Hepatocyte (in vitro differentiated cells): Measurements from ENCODE around the gene MAPK8. TPM values are rescaled to one million over a fixed set of nuclear protein-coding genes. Genes with fewer than 3 reads are reported as not detected.

Experiments used
- DNase-seq: peaks from one replicate; pipeline ENCODE4 v3.0.0-alpha.2; 2016; ENCODE audit warnings: low spot score
- H2AFZ ChIP-seq: fragments of 200-600 bp; sonication (generic); 2 replicates; pipeline ENCODE4 v1.6.0; 2016; ENCODE audit warnings: antibody characterized with exemption, mild to moderate bottlenecking
- H3K27ac ChIP-seq: fragments of 200-600 bp; sonication (generic); 2 replicates; pipeline ENCODE4 v1.5.1; 2016; ENCODE audit warnings: mild to moderate bottlenecking
- H3K27me3 ChIP-seq: fragments of 200-600 bp; sonication (generic); 2 replicates; pipeline ENCODE4 v1.6.1; 2016
- H3K36me3 ChIP-seq: fragments of 200-600 bp; sonication (generic); replicated peaks from 2 replicates; pipeline ENCODE4 v1.5.1; 2016; ENCODE audit warnings: low read depth; ENCODE audit not compliant: insufficient read depth
- H3K4me1 ChIP-seq: fragments of 200-600 bp; sonication (generic); 2 replicates; pipeline ENCODE4 v1.5.1; 2016; ENCODE audit warnings: mild to moderate bottlenecking, moderate library complexity; ENCODE audit not compliant: insufficient read depth
- H3K4me2 ChIP-seq: fragments of 200-600 bp; sonication (generic); 2 replicates; pipeline ENCODE4 v1.6.0; 2016
- H3K4me3 ChIP-seq: fragments of 200-600 bp; sonication (generic); 2 replicates; pipeline ENCODE4 v1.5.1; 2016; ENCODE audit warnings: mild to moderate bottlenecking
- H3K79me2 ChIP-seq: fragments of 200-600 bp; sonication (generic); 2 replicates; pipeline ENCODE4 v1.6.0; 2017; ENCODE audit warnings: mild to moderate bottlenecking
- H3K9me2 ChIP-seq: fragments of 200-600 bp; sonication (generic); replicated peaks from 2 replicates; pipeline ENCODE4 v1.6.0; 2017; ENCODE audit warnings: mild to moderate bottlenecking; ENCODE audit not compliant: insufficient read depth
- H3K9me3 ChIP-seq: fragments of 200-600 bp; sonication (generic); 2 replicates; pipeline ENCODE4 v1.5.1; 2016; ENCODE audit warnings: low read depth, mild to moderate bottlenecking
- H4K20me1 ChIP-seq: fragments of 200-600 bp; sonication (generic); 2 replicates; pipeline ENCODE4 v1.6.0; 2016; ENCODE audit warnings: mild to moderate bottlenecking; ENCODE audit not compliant: insufficient read depth, poor library complexity, severe bottlenecking
- EZH2 ChIP-seq: fragments of 200-600 bp; sonication (generic); IDR thresholded peaks from 2 replicates; pipeline ENCODE4 v1.6.1; 2016; ENCODE audit warnings: antibody characterized with exemption, mild to moderate bottlenecking, borderline replicate concordance
- EZH2phosphoT487 ChIP-seq: fragments of 200-600 bp; sonication (generic); IDR thresholded peaks from one replicate; pipeline ENCODE4 v1.6.1; 2018; ENCODE audit warnings: antibody characterized with exemption, mild to moderate bottlenecking, low read depth, moderate library complexity; ENCODE audit not compliant: unreplicated experiment, severe bottlenecking
- WGBS: methylation state at CpG from one replicate; pipeline ENCODE4 v1.1.6; 2016; ENCODE audit warnings: low lambda C conversion rate; ENCODE audit errors: missing lambda C conversion rate; 5-methylcytosine and 5-hydroxymethylcytosine counted together
- polyA plus RNA-seq: library from polyadenylated mRNA; unstranded; fragments of >200 nt; fragmentation: Nextera tagmentation; extraction: Ambion mirVana; gene quantifications from 2 replicates; pipeline ENCODE4 v1.2.1, GENCODE V29; 2016
- total RNA-seq: library from RNA; depleted of rRNA; stranded (reverse); fragments of >200 nt; gene quantifications from 2 replicates; pipeline ENCODE4 v1.2.3, GENCODE V29; 2014
- TF ChIP-seq, protein P1 (sequence below): fragments of 200-600 bp; sonication (generic); IDR thresholded peaks from 2 replicates; pipeline ENCODE4 v1.5.1; 2016; ENCODE audit warnings: antibody characterized with exemption, mild to moderate bottlenecking; ENCODE audit not compliant: poor library complexity

MAPK8 gene
- total and polyA plus RNA-seq, 2 experiments from 2014 or later = 20.9 to 73.2 TPM

DNA sequence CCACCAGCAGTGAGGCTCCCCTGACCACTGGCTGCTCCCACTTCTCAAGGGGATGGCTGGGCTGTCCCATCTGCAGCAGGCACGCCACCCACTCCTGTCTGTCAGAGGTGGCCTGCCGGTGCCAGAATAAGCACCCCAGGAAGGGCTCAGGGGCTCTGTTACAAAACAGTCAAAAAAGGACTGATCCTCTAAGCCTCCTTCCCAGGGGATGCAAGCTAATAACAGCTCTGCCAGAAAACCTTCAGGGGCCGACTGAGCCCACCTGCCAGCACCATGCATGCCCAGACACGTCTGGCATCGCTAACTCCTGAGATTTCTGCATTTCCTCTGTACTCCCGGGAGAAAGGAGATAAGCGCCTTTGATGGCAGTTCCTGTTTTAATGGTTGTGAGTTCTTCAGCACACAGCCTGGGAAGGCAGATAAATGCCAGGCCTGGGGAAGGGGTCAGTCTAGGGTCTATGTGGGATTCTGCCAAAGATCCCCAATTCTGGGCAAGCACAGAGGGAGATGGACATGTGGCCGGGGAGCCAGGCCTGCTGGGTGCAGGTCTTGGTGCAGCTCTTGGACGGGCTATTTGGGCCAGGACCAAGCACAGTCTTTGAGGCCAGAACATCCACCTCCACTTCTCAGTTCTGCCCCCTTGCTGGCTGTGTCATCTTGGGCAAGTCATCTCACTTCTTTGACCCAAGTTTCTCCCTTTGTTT, 170.0 kb downstream of the MAPK8 start:
- no peak overlapping the region for H3K4me3 ChIP-seq
- no peaks in the 10 kb centered on the region for H3K9me2 ChIP-seq
- H4K20me1 ChIP-seq = no peaks in the 10 kb centered on the region
- peaks cover 4% of the 10 kb centered on the region for H3K4me1 ChIP-seq
- H3K27me3 ChIP-seq = no peaks in the 10 kb centered on the region
- H2AFZ ChIP-seq = no peak overlapping the region
- 47% methylated on average over 9 of the region's 9 CpGs for WGBS
- no peak overlapping the region for H3K27ac ChIP-seq
- no peak for DNase-seq
- no peak for TF ChIP-seq EZH2phosphoT487
- no peaks in the 10 kb centered on the region for H3K36me3 ChIP-seq
- no peak overlapping the region for H3K4me2 ChIP-seq
- H3K9me3 ChIP-seq = no peaks in the 10 kb centered on the region
- H3K79me2 ChIP-seq = no peaks in the 10 kb centered on the region

DNA sequence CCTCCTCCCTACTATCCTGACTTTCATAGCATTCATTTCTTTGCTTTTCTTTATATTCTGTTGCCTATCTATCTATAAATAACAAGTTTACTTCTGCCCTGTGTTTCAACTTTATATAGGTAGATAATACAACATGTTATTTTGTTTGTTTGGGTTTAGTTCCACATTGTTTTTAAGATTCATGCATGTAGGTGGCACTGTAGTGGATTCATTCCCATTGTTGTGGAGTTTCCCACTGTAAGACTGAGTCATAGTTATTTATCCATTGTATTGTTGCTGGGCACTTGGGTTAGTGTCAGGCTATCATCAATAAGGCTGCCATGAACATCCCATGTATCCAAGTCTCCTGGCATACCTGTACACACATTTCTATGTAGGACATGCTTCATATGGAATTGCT, 170.7 kb downstream of the MAPK8 start:
- Histone ChIP-seq H3K36me3 (no peaks in the 10 kb centered on the region), H3K27me3 (no peaks in the 10 kb centered on the region), H3K9me2 (no peaks in the 10 kb centered on the region), H3K27ac (no peak overlapping the region), H3K4me2 (no peak overlapping the region), H3K9me3 (no peaks in the 10 kb centered on the region), H3K79me2 (no peaks in the 10 kb centered on the region), H4K20me1 (no peaks in the 10 kb centered on the region), H3K4me1 (peaks cover 4% of the 10 kb centered on the region), H2AFZ (no peak overlapping the region), H3K4me3 (no peak overlapping the region)
- TF ChIP-seq, protein P1, sequence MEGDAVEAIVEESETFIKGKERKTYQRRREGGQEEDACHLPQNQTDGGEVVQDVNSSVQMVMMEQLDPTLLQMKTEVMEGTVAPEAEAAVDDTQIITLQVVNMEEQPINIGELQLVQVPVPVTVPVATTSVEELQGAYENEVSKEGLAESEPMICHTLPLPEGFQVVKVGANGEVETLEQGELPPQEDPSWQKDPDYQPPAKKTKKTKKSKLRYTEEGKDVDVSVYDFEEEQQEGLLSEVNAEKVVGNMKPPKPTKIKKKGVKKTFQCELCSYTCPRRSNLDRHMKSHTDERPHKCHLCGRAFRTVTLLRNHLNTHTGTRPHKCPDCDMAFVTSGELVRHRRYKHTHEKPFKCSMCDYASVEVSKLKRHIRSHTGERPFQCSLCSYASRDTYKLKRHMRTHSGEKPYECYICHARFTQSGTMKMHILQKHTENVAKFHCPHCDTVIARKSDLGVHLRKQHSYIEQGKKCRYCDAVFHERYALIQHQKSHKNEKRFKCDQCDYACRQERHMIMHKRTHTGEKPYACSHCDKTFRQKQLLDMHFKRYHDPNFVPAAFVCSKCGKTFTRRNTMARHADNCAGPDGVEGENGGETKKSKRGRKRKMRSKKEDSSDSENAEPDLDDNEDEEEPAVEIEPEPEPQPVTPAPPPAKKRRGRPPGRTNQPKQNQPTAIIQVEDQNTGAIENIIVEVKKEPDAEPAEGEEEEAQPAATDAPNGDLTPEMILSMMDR = no peak
- TF ChIP-seq EZH2 = no peak
- no peak for TF ChIP-seq EZH2phosphoT487
- DNase-seq = no peak

DNA sequence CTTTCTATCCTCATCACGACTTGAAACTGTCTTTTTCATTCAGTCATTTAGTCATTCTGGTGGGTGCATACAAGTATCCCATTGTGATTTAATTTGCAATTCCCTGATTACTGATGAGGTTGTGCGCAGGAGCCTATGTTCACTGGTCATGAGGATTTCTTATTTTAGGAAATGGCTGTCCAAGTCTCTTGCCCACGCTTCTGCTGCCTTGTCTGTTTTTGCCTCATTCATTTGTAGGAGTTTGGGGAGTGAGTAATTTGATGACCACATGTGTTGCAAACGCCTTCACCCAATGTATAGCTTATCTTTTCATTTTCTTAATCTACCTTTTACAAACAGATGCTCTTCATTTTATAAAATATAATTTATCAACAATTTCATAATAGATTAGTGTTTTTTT, 171.1 kb downstream of the MAPK8 start:
- H3K9me3 ChIP-seq = no peaks in the 10 kb centered on the region
- TF ChIP-seq, protein P1 = no peak
- no peak for TF ChIP-seq EZH2
- H3K27ac ChIP-seq = no peak overlapping the region
- H3K9me2 ChIP-seq = no peaks in the 10 kb centered on the region
- no peaks in the 10 kb centered on the region for H4K20me1 ChIP-seq
- no peaks in the 10 kb centered on the region for H3K36me3 ChIP-seq
- no peaks in the 10 kb centered on the region for H3K27me3 ChIP-seq
- no peaks in the 10 kb centered on the region for H3K79me2 ChIP-seq
- no peak overlapping the region for H2AFZ ChIP-seq
- H3K4me2 ChIP-seq = no peak overlapping the region
- peaks cover 4% of the 10 kb centered on the region for H3K4me1 ChIP-seq
- whole genome bisulfite sequencing = 88% methylated on average over 4 of the region's 4 CpGs
- no peak overlapping the region for H3K4me3 ChIP-seq
- DNase-seq = no peak

DNA sequence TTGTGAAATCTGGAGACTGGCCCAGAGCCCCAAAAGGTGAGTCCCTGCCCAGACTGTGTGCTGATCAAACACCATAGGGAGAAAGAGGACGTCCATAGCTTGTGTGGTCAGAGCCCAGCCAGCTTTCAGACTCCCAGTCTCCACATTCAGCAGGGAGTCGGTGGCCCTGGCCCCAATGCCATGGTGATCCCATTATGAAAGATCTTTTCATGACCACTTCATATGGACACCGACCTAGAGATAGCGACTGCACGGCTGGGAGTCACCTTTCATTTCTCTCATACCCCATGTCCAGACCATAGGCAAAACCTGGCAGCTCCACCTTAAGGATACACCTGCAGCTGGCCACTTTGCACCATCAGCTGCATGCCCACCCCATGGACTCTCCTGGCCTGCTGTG, 172.0 kb downstream of the MAPK8 start:
- Histone ChIP-seq H3K36me3 (no peaks in the 10 kb centered on the region), H3K4me2 (no peak overlapping the region), H2AFZ (no peak overlapping the region), H4K20me1 (no peaks in the 10 kb centered on the region), H3K9me2 (no peaks in the 10 kb centered on the region), H3K4me1 (peaks cover 4% of the 10 kb centered on the region), H3K27ac (no peak overlapping the region), H3K27me3 (no peaks in the 10 kb centered on the region), H3K4me3 (no peak overlapping the region), H3K79me2 (no peaks in the 10 kb centered on the region), H3K9me3 (no peaks in the 10 kb centered on the region)
- no peak for DNase-seq
- TF ChIP-seq, protein P1 = no peak
- TF ChIP-seq EZH2phosphoT487 = no peak
- no peak for TF ChIP-seq EZH2
- 80% methylated on average over 5 of the region's 5 CpGs for WGBS
